ENCODE data around the gene HAPLN3. TPM values are rescaled to one million over a fixed set of nuclear protein-coding genes. Genes with fewer than 3 reads are reported as not detected.

Gene HAPLN3
- total and polyA plus RNA-seq, 2 donors (not counting 3 experiments of a cell fraction or from before 2014, with no cell fraction given), result 57.6 to 130 TPM

DNA sequence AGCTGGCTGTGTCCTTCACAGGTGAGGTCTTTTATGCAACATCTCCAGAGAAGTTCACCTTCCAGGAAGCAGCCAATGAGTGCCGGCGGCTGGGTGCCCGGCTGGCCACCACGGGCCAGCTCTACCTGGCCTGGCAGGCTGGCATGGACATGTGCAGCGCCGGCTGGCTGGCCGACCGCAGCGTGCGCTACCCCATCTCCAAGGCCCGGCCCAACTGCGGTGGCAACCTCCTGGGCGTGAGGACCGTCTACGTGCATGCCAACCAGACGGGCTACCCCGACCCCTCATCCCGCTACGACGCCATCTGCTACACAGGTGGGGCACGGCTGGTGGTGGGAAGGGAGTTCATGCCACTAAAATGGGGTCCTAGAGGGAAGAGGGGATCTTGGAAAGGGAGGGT, 52.0 kb downstream of the HAPLN3 start:
- Histone ChIP-seq H3K9me3 (replicated peaks; ENCODE audit: control insufficient read depth, insufficient read depth, low read length) (no peaks in the 10 kb centered on the region), H3K4me2 (ENCODE audit: insufficient read depth, low read length) (no peak overlapping the region), H3K4me1 (ENCODE audit: control insufficient read depth, extremely low read depth, insufficient read depth, low read length) (no peaks in the 10 kb centered on the region), H3K27ac (ENCODE audit: insufficient read depth, low read depth, low read length) (no peak overlapping the region), H3K36me3 (ENCODE audit: control insufficient read depth in 2 of 2, extremely low read depth in 1 of 2, insufficient read depth in 2 of 2, low read length in 2 of 2) (no peaks in the 10 kb centered on the region), H3K9me1 (replicated peaks; ENCODE audit: control insufficient read depth, extremely low read depth, insufficient read depth, low read length) (no peaks in the 10 kb centered on the region), H2AFZ (ENCODE audit: low read depth, low read length) (no peak overlapping the region), H3K4me3 (replicated peaks in 1 of 3; ENCODE audit: insufficient read depth in 1 of 3, low read depth in 1 of 3, low read length in 3 of 3) (no peak overlapping the region), H3K79me2 (ENCODE audit: control insufficient read depth, insufficient read depth, low read length) (no peaks in the 10 kb centered on the region), H3K27me3 (ENCODE audit: control insufficient read depth in 2 of 2, insufficient read depth in 2 of 2, low read length in 2 of 2) (no peaks in the 10 kb centered on the region), H4K20me1 (replicated peaks; ENCODE audit: control insufficient read depth, extremely low read depth, insufficient read depth, low read length) (no peaks in the 10 kb centered on the region), H3K9ac (replicated peaks; ENCODE audit: extremely low read depth, insufficient read depth, low read length) (no peak overlapping the region)
- ChIA-PET CTCF (interaction anchor here (1.1 kb wide), 1 partner anchor 9 kb away, joined by 3 read pairs; no protein-coding TSS in a partner anchor), POLR2A (no interaction called here)
- FAIRE-seq (no peak), DNase-seq (ENCODE audit: low read depth, low spot score) (no peak)
- intact Hi-C loops (cut with micrococcal nuclease) (no loop called here), dilution Hi-C loops (cut with MboI; ENCODE audit: extremely low pct_ligation_motif_present, low sequenced_read_pairs) (no loop called here)
- no peak for TF ChIP-seq POLR2AphosphoS5 (IDR thresholded peaks at IDR 0.05; ENCODE audit: insufficient read depth, low read depth, low read length)
- no peak for TF ChIP-seq MYC (IDR thresholded peaks at IDR 0.05; ENCODE audit: low read depth, low read length)
- TF ChIP-seq FOS (IDR thresholded peaks at IDR 0.05; ENCODE audit: borderline replicate concordance, insufficient read depth, low read length), result no peak
- TF ChIP-seq, protein P1, sequence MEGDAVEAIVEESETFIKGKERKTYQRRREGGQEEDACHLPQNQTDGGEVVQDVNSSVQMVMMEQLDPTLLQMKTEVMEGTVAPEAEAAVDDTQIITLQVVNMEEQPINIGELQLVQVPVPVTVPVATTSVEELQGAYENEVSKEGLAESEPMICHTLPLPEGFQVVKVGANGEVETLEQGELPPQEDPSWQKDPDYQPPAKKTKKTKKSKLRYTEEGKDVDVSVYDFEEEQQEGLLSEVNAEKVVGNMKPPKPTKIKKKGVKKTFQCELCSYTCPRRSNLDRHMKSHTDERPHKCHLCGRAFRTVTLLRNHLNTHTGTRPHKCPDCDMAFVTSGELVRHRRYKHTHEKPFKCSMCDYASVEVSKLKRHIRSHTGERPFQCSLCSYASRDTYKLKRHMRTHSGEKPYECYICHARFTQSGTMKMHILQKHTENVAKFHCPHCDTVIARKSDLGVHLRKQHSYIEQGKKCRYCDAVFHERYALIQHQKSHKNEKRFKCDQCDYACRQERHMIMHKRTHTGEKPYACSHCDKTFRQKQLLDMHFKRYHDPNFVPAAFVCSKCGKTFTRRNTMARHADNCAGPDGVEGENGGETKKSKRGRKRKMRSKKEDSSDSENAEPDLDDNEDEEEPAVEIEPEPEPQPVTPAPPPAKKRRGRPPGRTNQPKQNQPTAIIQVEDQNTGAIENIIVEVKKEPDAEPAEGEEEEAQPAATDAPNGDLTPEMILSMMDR (IDR thresholded peaks at IDR 0.05; ENCODE audit: extremely low read depth in 1 of 2, insufficient read depth in 1 of 2, low read depth in 1 of 2, low read length in 2 of 2), result no peak
- TF ChIP-seq JUN (IDR thresholded peaks at IDR 0.05; ENCODE audit: borderline replicate concordance, insufficient read depth, insufficient read length, low read depth), result no peak
- TF ChIP-seq GATA2 (IDR thresholded peaks at IDR 0.05; ENCODE audit: insufficient read depth, insufficient read length, low read depth, low read length), result no peak
- no peak for TF ChIP-seq POLR2A (IDR thresholded peaks at IDR 0.05; ENCODE audit: low read depth, low read length)
- no peak for TF ChIP-seq EZH2 (IDR thresholded peaks at IDR 0.05; ENCODE audit: borderline replicate concordance, low read depth, low read length, severe bottlenecking)
- no TSS peak for BruUV-seq (replicated peaks)
